Sigmoid colon (tissue), 7 donors: ENCODE measurements around the gene SLC7A6OS. TPM values are rescaled to one million over a fixed set of nuclear protein-coding genes. Genes with fewer than 3 reads are reported as not detected.

Experiments used
- DNase-seq: peaks from one replicate; pipeline ENCODE4 v3.0.0-alpha.2; 2019
- H3K27ac ChIP-seq, 4 donors: fragments of 200-600 bp; sonication (generic); one replicate each; pipeline ENCODE4 v1.5.1; 2016 to 2019; ENCODE audit warnings: mild to moderate bottlenecking in 1 of 4
- H3K27me3 ChIP-seq, 3 donors: fragments of 200-600 bp; sonication (generic); one replicate each; pipeline ENCODE4 v1.5.1; 2019; ENCODE audit warnings: mild to moderate bottlenecking in 1 of 3
- H3K36me3 ChIP-seq, 4 donors: fragments of 200-600 bp; sonication (generic); one replicate each; pipeline ENCODE4 v1.5.1; 2016 to 2019
- H3K4me1 ChIP-seq, 4 donors: fragments of 200-600 bp; sonication (generic); one replicate each; pipeline ENCODE4 v1.5.1; 2017 to 2019
- H3K4me3 ChIP-seq, 4 donors: fragments of 200-600 bp; sonication (generic); one replicate each; pipeline ENCODE4 v1.5.1; 2017 to 2019; ENCODE audit warnings: mild to moderate bottlenecking in 2 of 4, moderate library complexity in 1 of 4
- H3K9me3 ChIP-seq, 4 donors: fragments of 200-600 bp in 3 of 4; sonication (generic) in 3 of 4; one replicate each; pipeline versions ENCODE4 v1.5.1 to v1.6.1; 2013 to 2019
- CTCF ChIP-seq, 4 experiments: fragments of 450-650 bp in 3 of 4; fragments of 200-600 bp in 1 of 4; IDR thresholded peaks; one replicate each; pipeline ENCODE4 v1.5.1; 2016 to 2019; ENCODE audit warnings: antibody characterized with exemption in 4 of 4, mild to moderate bottlenecking in 3 of 4, moderate library complexity in 2 of 4
- EP300 ChIP-seq, 4 donors: sonication (generic); formaldehyde crosslinking; IDR thresholded peaks; one replicate each; pipeline ENCODE4 v1.6.1; 2017; ENCODE audit warnings: antibody characterized with exemption in 4 of 4
- POLR2A ChIP-seq, 2 donors: fragments of 450-650 bp; IDR thresholded peaks; one replicate each; pipeline ENCODE4 v1.6.1; 2016; ENCODE audit warnings: antibody characterized with exemption in 2 of 2, mild to moderate bottlenecking in 2 of 2, moderate library complexity in 2 of 2
- POLR2AphosphoS5 ChIP-seq, 4 donors: sonication (generic); formaldehyde crosslinking; IDR thresholded peaks; one replicate each; pipeline ENCODE4 v1.6.1; 2017; ENCODE audit warnings: antibody characterized with exemption in 4 of 4
- WGBS, 2 donors: extraction: QIAGEN DNeasy Blood & Tissue Kit; methylation state at CpG; one replicate each; pipeline ENCODE4 v1.1.7; 2013; 5-methylcytosine and 5-hydroxymethylcytosine counted together
- intact Hi-C: fragments of 100-400 bp; cut with DNase I; formaldehyde crosslinking; loops from one replicate; pipeline ENCODE4 v1.15.1; 2023
- polyA plus RNA-seq, 3 donors: library from polyadenylated mRNA; stranded (reverse); fragments of 200-250 nt; gene quantifications; one replicate each; pipeline ENCODE4 v1.2.3, GENCODE V29; 2013
- total RNA-seq, 4 donors: library from RNA; depleted of rRNA; stranded (reverse); fragments of >200 nt; gene quantifications; one replicate each; pipeline ENCODE4 v1.1.0, GENCODE V29; 2016
- donor health status: healthy with polysubstance abuse.
- donor health status: Bipolar disorder and iron deficiency.
- donor health status: healthy.

The SLC7A6OS gene
- total and polyA plus RNA-seq, 7 donors: 4.8 to 20.8 (median 10.0) TPM

DNA sequence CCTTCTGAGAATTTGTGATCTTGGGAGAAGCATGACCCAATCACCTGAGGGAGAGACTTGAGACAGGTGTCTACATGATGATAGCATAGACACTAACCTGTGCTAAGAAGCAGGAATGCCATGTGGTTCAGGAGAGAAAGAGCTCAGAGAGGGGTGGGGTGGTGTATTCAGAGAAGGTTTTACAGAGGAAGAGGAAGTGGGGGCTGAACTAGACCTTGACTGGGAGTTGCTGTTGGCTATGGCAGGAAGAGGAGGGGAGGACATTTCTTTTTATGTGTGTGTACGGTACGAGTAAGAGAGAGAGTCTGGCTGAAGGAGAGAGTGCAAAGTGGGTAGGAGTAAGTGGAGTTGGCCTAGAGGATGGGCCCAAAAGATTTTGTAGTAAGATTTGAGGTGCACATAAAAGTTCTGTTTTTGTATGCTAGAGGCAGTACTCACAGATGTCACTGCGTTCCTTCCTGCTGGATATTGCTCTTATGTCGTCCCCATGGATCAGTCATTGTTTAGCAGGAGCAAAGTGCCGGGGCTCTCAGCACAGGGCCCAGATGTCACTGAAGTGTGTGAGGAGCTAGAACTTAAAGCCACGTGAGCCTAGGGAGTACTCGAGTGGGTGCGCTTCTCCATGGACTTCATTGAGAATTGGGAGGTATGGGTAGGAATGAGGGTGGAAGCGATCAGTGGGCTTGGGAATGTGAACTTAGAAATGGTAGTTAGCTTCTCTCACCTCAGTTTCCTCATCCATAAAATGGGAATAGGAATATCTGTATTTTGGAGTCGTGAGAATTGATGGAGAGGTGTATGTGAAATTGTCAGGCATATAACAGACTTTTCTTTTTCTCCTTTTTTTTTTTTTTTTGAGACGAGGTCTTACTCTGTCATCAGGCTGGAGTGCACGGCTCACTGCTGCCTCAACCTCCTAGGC lies 24.3 kb downstream of the SLC7A6OS start:
- no peak for DNase-seq
- intact Hi-C loops: no loop called here
- Histone ChIP-seq H3K36me3 (peaks cover 0 to 37% (median 12%) of the 10 kb centered on the region in 4 donors), H3K9me3 (no peaks in the 10 kb centered on the region), H3K4me1 (peaks cover 0 to 13% (median 2%) of the 10 kb centered on the region in 4 donors), H3K4me3 (no peak overlapping the region), H3K27me3 (no peaks in the 10 kb centered on the region), H3K27ac (peak overlapping the region in 1 of 4 donors; percentile 65)
- 68 to 79% methylated on average over 12 of the region's 12 CpGs for WGBS, 2 donors
- TF ChIP-seq POLR2A (IDR thresholded peaks at IDR 0.05): no peak
- no peak for TF ChIP-seq POLR2AphosphoS5 (IDR thresholded peaks at IDR 0.05)
- no peak for TF ChIP-seq CTCF (IDR thresholded peaks at IDR 0.05)
- no peak for TF ChIP-seq EP300 (IDR thresholded peaks at IDR 0.05)

- Histone ChIP-seq H3K4me1 (peaks cover 0 to 13% (median 2%) of the 10 kb centered on the region in 4 donors), H3K27me3 (no peaks in the 10 kb centered on the region)
- 83 to 91% methylated on average over 3 of the region's 3 CpGs for WGBS, 2 donors
Measured at GRCh38 chr16:68285683-68286082, 25.1 kb downstream of the SLC7A6OS start.

DNA sequence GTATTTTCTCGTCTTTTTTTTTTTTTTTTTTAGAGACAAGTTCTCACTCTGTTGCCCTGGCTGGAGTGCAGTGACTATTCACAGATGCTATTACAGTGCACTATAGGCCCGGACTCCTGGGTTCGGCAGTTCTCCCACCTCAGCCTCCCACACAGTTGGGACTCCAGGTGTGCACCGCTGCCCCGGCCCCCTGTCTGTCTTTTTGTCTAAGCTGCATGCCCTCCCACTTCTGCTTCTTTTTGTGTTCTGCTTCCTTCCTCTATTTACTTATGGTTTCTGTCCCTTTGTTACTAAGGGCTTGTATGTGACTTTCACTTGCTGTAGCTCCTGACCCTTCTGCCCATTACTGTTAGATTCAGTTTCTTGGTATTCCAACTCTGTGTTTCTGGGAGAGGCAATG lies 25.9 kb downstream of the SLC7A6OS start:
- H3K27me3 ChIP-seq: no peaks in the 10 kb centered on the region
- H3K36me3 ChIP-seq: peaks cover 0 to 26% (median 4%) of the 10 kb centered on the region in 4 donors
- no peaks in the 10 kb centered on the region for H3K9me3 ChIP-seq
- TF ChIP-seq POLR2AphosphoS5 (IDR thresholded peaks at IDR 0.05) (no peak), CTCF (IDR thresholded peaks at IDR 0.05) (no peak), POLR2A (IDR thresholded peaks at IDR 0.05) (no peak), EP300 (IDR thresholded peaks at IDR 0.05) (no peak)
- DNase-seq: no peak
- peaks cover 0 to 13% (median 2%) of the 10 kb centered on the region in 4 donors for H3K4me1 ChIP-seq
- intact Hi-C loops: no loop called here
- peak overlapping the region in 2 of 4 donors; percentile 16 to 31 for H3K27ac ChIP-seq
- no peak overlapping the region for H3K4me3 ChIP-seq
- WGBS, 2 donors: 43 to 73% methylated on average over 5 of the region's 5 CpGs

More at GRCh38 chr16:68285683-68286082, 25.1 kb downstream of the SLC7A6OS start:
- Histone ChIP-seq H3K4me3 (no peak overlapping the region), H3K36me3 (peaks cover 0 to 32% (median 8%) of the 10 kb centered on the region in 4 donors), H3K27ac (peak overlapping the region in 2 of 4 donors; percentile 16 to 31), H3K9me3 (no peaks in the 10 kb centered on the region)
- TF ChIP-seq EP300 (IDR thresholded peaks at IDR 0.05): no peak
- TF ChIP-seq POLR2A (IDR thresholded peaks at IDR 0.05): no peak
- TF ChIP-seq POLR2AphosphoS5 (IDR thresholded peaks at IDR 0.05): no peak
- no peak for DNase-seq
- intact Hi-C loops: no loop called here

DNA sequence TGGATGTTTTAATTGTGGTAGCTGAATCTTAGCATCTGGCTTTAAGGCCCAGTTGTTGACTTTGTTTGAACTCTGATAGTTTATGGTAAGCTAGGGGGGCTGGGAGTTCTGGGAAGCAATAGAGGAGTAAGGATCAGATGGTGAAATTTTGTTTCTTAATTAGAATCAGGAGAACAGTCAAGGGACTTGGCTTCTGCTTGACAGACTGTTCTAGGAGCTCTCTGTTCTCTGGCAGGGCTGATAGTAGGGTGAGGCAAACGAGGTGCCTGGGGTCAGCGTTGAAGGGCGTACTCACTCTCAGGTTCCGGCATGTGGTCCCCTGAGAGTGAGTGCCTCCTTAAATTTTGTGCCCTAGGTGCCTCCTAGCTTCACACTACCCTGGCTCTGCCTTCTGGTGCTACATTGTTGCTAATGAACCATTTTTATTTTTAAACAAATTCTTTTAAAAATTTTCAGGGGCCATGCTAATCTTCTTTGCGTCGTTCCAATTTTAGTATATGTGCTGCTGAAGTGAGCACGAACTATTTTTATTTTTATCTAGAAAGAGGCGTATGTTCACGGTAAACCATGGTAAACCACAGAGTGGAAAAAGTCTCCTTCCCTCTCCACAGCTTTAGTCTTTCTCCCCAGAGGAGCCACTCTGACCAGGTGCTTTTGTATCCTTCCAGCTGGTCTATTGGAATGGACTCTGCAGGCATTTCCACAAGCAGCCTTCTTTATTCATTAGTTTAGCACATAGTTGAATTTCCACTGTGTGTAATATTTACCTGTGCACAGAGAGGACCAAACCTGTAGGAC lies 26.7 kb downstream of the SLC7A6OS start:
- intact Hi-C loops: no loop called here
- Histone ChIP-seq H3K9me3 (no peaks in the 10 kb centered on the region), H3K27me3 (no peaks in the 10 kb centered on the region), H3K27ac (peak overlapping the region in 2 of 4 donors; percentile 17 to 31), H3K4me1 (peaks cover 0 to 13% (median 2%) of the 10 kb centered on the region in 4 donors), H3K4me3 (no peak overlapping the region), H3K36me3 (peaks cover 0 to 21% (median 4%) of the 10 kb centered on the region in 4 donors)
- WGBS, 2 donors: 47 to 72% methylated on average over 9 of the region's 9 CpGs
- DNase-seq: no peak
- TF ChIP-seq POLR2A (IDR thresholded peaks at IDR 0.05) (no peak), POLR2AphosphoS5 (IDR thresholded peaks at IDR 0.05) (no peak), EP300 (IDR thresholded peaks at IDR 0.05) (no peak), CTCF (IDR thresholded peaks at IDR 0.05) (no peak)
